Activated T-cell treated with anti-CD3 and anti-CD28 coated beads, Interleukin-2, amount 50 U/mL, for 4 hours (primary cell): ENCODE results near the gene ADAMTS7. TPM values are rescaled to one million over a fixed set of nuclear protein-coding genes. Genes with fewer than 3 reads are reported as not detected.
"Not testable (repeated sequence)": the region's sequence is repeated elsewhere in the genome, so short reads cannot be mapped to it uniquely, and the experiment has no call there.

Source experiments
- ATAC-seq, 2 donors: fragments of 200-7000 bp; cut with Tn5 transposase; one replicate each; pipeline ENCODE4 v1.10.0; 2021
- DNase-seq: peaks from one replicate; pipeline ENCODE4 v3.0.0-alpha.2; 2020
- H3K27me3 Mint-ChIP-seq: one replicate; pipeline ENCODE4 v1.8.0; 2021; ENCODE audit warnings: low read depth, mixed read lengths
- H3K36me3 Mint-ChIP-seq: one replicate; pipeline ENCODE4 v1.8.0; 2022; ENCODE audit warnings: mixed read lengths; ENCODE audit not compliant: insufficient read depth
- H3K4me1 Mint-ChIP-seq: one replicate; pipeline ENCODE4 v1.8.0; 2021; ENCODE audit warnings: low read depth, mixed read lengths
- H3K4me3 Mint-ChIP-seq: one replicate; pipeline ENCODE4 v1.8.0; 2021; ENCODE audit warnings: mild to moderate bottlenecking, moderate library complexity, mixed read lengths
- H3K9me3 Mint-ChIP-seq: one replicate; pipeline ENCODE4 v1.8.0; 2021; ENCODE audit warnings: mixed read lengths
- total RNA-seq, 3 donors: library from RNA; stranded (reverse); gene quantifications; one replicate each; pipeline ENCODE4 v1.2.1, GENCODE V29; 2021

Gene ADAMTS7
- total RNA-seq, 3 donors from 2014 or later = 0.10 to 0.24 (median 0.13) TPM

- H3K4me3 Mint-ChIP-seq, DNase-seq: not testable (repeated sequence)
These were observed 51.0 kb downstream of the ADAMTS7 start for GRCh38 chr15:78760091-78760882.

GRCh38 chr15:78759361-78759998 is 51.8 kb downstream of the ADAMTS7 start:
- not testable (repeated sequence) for H3K36me3 Mint-ChIP-seq, H3K27me3 Mint-ChIP-seq, H3K9me3 Mint-ChIP-seq, ATAC-seq, DNase-seq, H3K4me3 Mint-ChIP-seq
- peaks cover 32% of the 10 kb centered on the region for H3K4me1 Mint-ChIP-seq

More at GRCh38 chr15:78760091-78760882, 51.0 kb downstream of the ADAMTS7 start:
- H3K27me3 Mint-ChIP-seq, ATAC-seq, H3K9me3 Mint-ChIP-seq, H3K36me3 Mint-ChIP-seq: not testable (repeated sequence)
- H3K4me1 Mint-ChIP-seq = peaks cover 32% of the 10 kb centered on the region

- DNase-seq = not testable (repeated sequence)
These were observed 52.6 kb downstream of the ADAMTS7 start for GRCh38 chr15:78758486-78759200.

DNA sequence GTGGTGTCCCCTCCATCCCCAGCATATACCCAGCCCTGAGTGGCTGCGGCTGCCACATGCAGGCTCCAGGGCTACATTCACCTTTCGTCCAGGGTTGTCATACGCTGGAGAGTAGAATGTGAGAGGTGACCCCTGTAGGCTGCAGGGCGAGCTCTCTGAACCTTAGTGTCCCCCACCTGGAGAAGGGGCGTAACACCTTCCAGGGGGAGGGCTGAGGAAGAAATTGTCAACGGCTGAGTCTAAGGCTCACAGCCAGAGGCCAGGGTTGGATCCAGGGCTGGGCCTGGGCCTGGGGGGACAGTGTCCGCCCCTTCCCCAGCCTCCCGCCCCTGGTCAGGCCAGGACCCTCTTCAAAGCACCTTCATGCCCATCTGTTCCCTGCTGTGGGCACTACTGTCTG is 53.2 kb downstream of the ADAMTS7 start:
- DNase-seq, H3K4me3 Mint-ChIP-seq, H3K27me3 Mint-ChIP-seq, H3K9me3 Mint-ChIP-seq, H3K36me3 Mint-ChIP-seq, ATAC-seq: not testable (repeated sequence)
- H3K4me1 Mint-ChIP-seq = peaks cover 30% of the 10 kb centered on the region

More at GRCh38 chr15:78758486-78759200, 52.6 kb downstream of the ADAMTS7 start:
- peaks cover 32% of the 10 kb centered on the region for H3K4me1 Mint-ChIP-seq
- not testable (repeated sequence) for H3K27me3 Mint-ChIP-seq, H3K36me3 Mint-ChIP-seq, H3K9me3 Mint-ChIP-seq, ATAC-seq, H3K4me3 Mint-ChIP-seq

DNA sequence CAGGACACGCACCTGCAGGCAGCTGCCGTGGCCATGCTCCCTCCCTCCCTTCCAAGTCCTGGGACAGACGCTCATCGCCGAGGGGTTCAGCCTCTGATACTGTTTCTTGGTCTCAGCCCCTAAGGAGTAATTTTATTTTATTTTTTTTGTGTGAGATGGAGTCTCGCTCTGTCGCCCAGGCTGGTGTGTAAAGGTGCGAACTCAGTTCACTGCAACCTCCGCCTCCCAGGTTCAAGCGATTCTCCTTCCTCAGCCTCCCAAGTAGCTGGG is 53.7 kb downstream of the ADAMTS7 start:
- Mint-ChIP-seq H3K36me3 (no peaks in the 10 kb centered on the region), H3K4me1 (peaks cover 30% of the 10 kb centered on the region), H3K4me3 (no peak overlapping the region), H3K27me3 (no peaks in the 10 kb centered on the region), H3K9me3 (no peaks in the 10 kb centered on the region)
- DNase-seq (no peak), ATAC-seq (no peak)

- DNase-seq (peak; percentile 26), ATAC-seq (peak; percentile 69 to 71)
- H3K36me3 Mint-ChIP-seq, H3K9me3 Mint-ChIP-seq, H3K27me3 Mint-ChIP-seq: not testable (repeated sequence)
- Mint-ChIP-seq H3K4me3 (peak overlapping the region; percentile 38), H3K4me1 (peaks cover 26% of the 10 kb centered on the region)
These were observed 54.3 kb downstream of the ADAMTS7 start for GRCh38 chr15:78756781-78757635.

DNA sequence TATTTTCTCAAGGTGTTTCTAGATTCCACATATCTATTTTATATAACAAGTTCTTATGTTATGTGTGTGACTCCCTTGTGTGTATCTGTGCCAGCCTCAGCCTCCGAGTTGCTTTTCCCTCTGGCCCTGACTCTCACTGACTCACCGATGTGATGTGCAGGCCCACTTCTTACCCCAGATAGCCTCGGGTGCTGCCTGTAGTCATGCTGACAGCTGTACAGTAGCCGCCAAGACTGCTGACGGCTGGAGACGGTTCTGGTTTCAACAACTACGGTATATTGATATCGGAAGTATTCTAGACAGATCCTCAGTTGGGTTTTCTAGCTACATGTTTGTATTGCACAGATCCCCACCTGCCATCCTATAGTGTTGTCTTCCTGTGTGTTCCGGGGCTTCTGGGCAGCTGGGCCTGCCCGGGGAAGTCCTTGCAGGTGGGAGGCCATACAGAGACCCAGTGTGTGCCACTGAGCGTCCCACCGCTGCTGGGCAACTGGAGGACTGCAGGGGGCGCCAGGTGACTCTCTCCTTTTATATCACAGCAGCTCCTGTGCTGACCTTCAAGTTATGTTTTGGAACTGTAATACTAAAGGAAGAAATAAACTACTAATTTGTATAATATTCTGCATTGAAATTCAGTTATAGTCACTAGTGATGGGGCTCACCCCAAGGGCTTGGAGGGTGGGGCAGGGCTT is 55.2 kb downstream of the ADAMTS7 start:
- not testable (repeated sequence) for H3K4me3 Mint-ChIP-seq, H3K27me3 Mint-ChIP-seq, H3K9me3 Mint-ChIP-seq, ATAC-seq, DNase-seq, H3K36me3 Mint-ChIP-seq
- H3K4me1 Mint-ChIP-seq = peaks cover 16% of the 10 kb centered on the region

DNA sequence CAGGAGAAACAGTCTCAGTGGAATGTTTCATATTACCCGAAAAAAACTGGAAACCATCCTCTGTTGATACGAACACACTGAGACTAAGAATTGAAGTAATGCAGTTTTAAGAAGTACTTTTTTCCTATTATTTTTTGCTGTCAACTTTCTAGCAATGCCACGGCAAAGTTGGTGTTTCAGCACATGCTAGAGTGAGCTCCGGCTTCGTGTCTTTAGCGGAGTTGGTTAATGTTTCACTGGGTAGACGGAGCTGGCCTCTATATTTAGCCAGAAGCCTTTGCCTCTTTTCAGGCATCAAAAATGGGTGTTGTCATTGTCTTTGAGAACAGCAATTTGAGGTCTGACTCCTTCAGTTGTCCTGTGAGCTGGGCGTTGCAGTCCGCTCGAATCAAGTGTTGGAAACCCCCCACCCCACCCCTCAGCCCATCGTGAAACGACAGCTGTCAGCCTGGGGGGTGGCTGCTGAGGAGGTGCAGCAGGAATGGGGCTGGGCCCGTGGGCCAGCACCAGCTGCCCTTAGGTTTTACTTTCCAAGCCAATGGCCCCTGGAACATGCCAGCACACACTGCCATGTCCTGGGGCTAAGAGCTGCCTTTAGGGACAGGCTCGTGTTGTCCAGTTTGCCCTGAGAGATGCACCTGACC is 56.5 kb downstream of the ADAMTS7 start:
- DNase-seq, ATAC-seq, H3K27me3 Mint-ChIP-seq, H3K36me3 Mint-ChIP-seq, H3K4me3 Mint-ChIP-seq, H3K9me3 Mint-ChIP-seq: not testable (repeated sequence)
- peaks cover 16% of the 10 kb centered on the region for H3K4me1 Mint-ChIP-seq

DNA sequence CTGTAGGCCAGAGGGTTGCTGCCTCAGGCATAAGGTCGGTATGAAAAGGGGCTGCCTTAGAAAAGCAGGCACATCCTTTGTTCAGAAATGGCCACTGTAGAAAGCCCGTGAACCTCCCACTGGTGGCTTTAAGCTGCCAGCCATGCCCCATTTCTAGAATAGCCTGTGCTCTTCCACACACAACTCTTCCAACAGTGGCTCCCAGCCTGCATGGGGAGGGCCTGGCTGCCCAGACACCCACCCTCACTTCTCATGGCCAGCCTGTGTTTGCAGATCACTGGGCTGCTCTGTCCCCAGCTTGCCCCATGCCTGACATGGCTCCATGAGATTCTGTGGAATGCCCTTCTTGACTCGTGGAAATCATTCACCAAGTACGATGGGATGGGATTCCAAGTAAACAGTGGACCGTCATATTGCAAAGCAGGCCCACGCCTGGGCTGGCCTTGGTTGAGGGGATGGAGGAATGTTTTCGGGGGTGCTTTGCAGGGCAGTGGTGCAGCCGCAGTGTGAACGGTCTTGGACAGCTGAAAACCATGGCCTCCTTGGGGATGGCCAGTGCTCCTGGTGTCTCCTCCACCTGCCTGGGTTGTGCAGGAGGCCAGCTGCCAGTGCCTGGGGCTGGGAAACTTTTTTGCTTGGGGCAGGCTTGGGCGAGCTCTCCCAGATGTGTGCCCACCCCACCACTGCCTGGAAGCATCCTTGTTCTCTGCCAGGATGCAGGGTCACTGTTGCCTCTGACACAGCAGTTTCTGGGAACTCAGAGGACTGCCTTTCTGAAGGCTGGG is 57.3 kb downstream of the ADAMTS7 start:
- H3K4me1 Mint-ChIP-seq = peaks cover 14% of the 10 kb centered on the region
- ATAC-seq, H3K36me3 Mint-ChIP-seq, H3K4me3 Mint-ChIP-seq, H3K9me3 Mint-ChIP-seq, DNase-seq, H3K27me3 Mint-ChIP-seq: not testable (repeated sequence)

DNA sequence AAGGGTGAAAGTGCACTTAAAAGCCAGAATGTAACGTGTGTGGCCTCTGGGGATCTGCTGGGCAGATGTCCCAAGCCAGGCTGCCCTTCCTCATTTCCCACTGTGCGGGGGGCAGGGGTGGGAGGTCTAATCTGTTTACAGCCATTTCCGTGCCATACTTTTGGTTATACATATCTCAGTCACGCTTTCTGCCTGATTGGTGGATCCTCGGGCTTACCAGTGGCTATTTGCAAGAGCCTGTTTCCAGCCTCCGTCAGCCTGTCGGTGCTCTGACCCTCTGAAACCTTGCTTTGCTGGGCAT is 58.0 kb downstream of the ADAMTS7 start:
- H3K36me3 Mint-ChIP-seq, H3K27me3 Mint-ChIP-seq, H3K9me3 Mint-ChIP-seq, ATAC-seq, H3K4me3 Mint-ChIP-seq, DNase-seq: not testable (repeated sequence)
- peaks cover 14% of the 10 kb centered on the region for H3K4me1 Mint-ChIP-seq

DNA sequence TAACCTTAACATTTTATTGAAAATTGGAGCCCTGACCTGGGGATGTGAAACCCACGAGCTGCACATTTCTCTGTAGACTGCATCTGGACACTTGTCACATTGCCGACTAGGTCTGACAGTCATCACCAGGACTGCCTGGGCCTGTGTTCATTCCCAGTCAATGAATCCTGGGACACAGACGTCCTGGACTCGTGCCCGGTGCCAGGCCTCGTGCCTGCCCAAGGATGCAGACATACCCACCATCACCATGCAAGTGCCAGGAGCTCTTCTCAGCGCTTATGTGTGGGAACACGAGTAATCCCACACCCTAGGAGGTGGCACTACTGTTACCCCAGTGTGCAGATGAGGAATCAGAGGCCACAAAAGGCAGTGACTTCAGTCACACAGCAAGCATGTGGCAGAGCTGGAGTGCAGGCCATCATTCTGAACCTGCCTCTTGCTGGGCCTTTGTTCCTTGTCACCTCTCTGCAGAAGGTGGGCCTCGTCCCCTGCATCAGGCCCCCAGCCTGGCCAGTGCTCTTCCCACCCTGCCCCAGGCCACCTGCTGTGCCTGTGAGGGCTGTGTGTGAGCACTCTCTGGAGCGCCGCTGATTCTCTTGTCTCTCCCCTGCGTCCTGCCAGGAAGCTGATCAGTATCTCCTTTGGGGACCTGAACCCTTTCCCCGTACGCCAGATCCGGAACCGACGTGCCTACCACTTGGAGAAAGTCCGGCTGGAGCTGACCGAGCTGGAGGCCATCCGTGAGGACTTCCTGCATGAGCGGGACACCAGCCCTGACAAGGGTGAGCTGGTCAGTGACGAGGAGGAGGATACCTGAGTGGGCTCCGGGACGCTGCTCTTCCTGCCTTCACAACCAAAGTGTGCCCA is 58.5 kb downstream of the ADAMTS7 start:
- Mint-ChIP-seq H3K27me3 (no peaks in the 10 kb centered on the region), H3K36me3 (no peaks in the 10 kb centered on the region), H3K4me3 (no peak overlapping the region), H3K9me3 (no peaks in the 10 kb centered on the region), H3K4me1 (peaks cover 14% of the 10 kb centered on the region)
- DNase-seq = no peak
- ATAC-seq = no peak

DNA sequence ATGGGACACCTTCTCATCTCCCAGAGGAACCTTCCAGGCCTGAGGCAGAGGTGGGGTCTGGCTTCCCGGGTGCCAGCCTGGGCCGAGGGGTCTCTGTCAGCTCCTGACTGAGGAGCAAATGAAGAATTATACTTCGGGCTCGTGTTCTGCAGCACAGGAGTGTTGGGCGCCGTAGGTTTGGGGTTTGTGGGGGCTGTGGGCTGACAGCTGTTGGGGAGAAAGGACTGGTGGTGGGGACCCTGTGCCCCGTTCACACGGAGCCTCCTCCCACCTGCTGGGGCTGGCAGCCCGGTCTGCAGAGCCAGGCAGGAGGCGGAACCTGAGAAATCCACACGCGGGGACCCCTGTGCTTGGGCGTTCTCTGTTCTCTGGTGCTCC is 59.7 kb downstream of the ADAMTS7 start:
- no peak overlapping the region for H3K4me3 Mint-ChIP-seq
- H3K4me1 Mint-ChIP-seq = peaks cover 5% of the 10 kb centered on the region
- no peaks in the 10 kb centered on the region for H3K36me3 Mint-ChIP-seq
- DNase-seq (no peak), ATAC-seq (no peak)
- no peaks in the 10 kb centered on the region for H3K9me3 Mint-ChIP-seq
- H3K27me3 Mint-ChIP-seq = no peaks in the 10 kb centered on the region
